Measurements from ENCODE around the gene MCFD2. TPM values are rescaled to one million over a fixed set of nuclear protein-coding genes. Genes with fewer than 3 reads are reported as not detected.

MCFD2 gene
- total RNA-seq, 1 experiment from 2014 or later = 84.9 TPM

- in situ Hi-C loops (cut with HindIII; ENCODE audit: low pct_unique_long_range_greater_than_20kb, low sequenced_read_pairs) (no loop called here), intact Hi-C loops (cut with micrococcal nuclease; ENCODE audit: unreplicated experiment) (loop anchor here (2.0 kb wide), 1 partner anchor 405 kb away; no protein-coding TSS in a partner anchor)
- Histone ChIP-seq H3K27me3 (ENCODE audit: control insufficient read depth, insufficient read depth, low read length) (no peaks in the 10 kb centered on the region), H3K4me1 (ENCODE audit: control insufficient read depth, insufficient read depth, low read length) (peaks cover 22% of the 10 kb centered on the region), H3K36me3 (ENCODE audit: control insufficient read depth, insufficient read depth, low read length) (peaks cover 5% of the 10 kb centered on the region; the same call in 1 of the 2 replicates), H3K4me3 (ENCODE audit: low read depth in 2 of 2, low read length in 2 of 2) (no peak overlapping the region), H3K9me3 (ENCODE audit: control insufficient read depth, insufficient read depth, low read depth, low read length) (no peaks in the 10 kb centered on the region), H3K27ac (ENCODE audit: low read length) (no peak overlapping the region)
- BruUV-seq (replicated peaks) = no TSS peak
- no peak for ATAC-seq
- DNase-seq (ENCODE audit: low read depth, low spot score) = no peak
- ChIA-PET CTCF (no interaction called here), POLR2A (no interaction called here)
- TF ChIP-seq SIN3A (IDR thresholded peaks at IDR 0.05; ENCODE audit: borderline replicate concordance, insufficient read depth, low read depth, low read length) (no peak), POLR2AphosphoS5 (IDR thresholded peaks at IDR 0.05; ENCODE audit: low read depth, low read length) (no peak), CTCF (IDR thresholded peaks at IDR 0.05) (no peak), TCF7L2 (IDR thresholded peaks at IDR 0.05; ENCODE audit: low read depth, low read length) (no peak)
- TF ChIP-seq, protein P1, sequence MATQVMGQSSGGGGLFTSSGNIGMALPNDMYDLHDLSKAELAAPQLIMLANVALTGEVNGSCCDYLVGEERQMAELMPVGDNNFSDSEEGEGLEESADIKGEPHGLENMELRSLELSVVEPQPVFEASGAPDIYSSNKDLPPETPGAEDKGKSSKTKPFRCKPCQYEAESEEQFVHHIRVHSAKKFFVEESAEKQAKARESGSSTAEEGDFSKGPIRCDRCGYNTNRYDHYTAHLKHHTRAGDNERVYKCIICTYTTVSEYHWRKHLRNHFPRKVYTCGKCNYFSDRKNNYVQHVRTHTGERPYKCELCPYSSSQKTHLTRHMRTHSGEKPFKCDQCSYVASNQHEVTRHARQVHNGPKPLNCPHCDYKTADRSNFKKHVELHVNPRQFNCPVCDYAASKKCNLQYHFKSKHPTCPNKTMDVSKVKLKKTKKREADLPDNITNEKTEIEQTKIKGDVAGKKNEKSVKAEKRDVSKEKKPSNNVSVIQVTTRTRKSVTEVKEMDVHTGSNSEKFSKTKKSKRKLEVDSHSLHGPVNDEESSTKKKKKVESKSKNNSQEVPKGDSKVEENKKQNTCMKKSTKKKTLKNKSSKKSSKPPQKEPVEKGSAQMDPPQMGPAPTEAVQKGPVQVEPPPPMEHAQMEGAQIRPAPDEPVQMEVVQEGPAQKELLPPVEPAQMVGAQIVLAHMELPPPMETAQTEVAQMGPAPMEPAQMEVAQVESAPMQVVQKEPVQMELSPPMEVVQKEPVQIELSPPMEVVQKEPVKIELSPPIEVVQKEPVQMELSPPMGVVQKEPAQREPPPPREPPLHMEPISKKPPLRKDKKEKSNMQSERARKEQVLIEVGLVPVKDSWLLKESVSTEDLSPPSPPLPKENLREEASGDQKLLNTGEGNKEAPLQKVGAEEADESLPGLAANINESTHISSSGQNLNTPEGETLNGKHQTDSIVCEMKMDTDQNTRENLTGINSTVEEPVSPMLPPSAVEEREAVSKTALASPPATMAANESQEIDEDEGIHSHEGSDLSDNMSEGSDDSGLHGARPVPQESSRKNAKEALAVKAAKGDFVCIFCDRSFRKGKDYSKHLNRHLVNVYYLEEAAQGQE (IDR thresholded peaks at IDR 0.05; ENCODE audit: insufficient read depth in 1 of 2, low read depth in 2 of 2, low read length in 1 of 2) = no peak
Observed at GRCh38 chr2:46917628-46918027, 2.0 kb upstream of the MCFD2 start.

GRCh38 chr2:46915811-46916630 is 415 bp upstream of the MCFD2 start:
- intact Hi-C loops (cut with micrococcal nuclease; ENCODE audit: unreplicated experiment) = no loop called here

More at GRCh38 chr2:46915811-46916630, 415 bp upstream of the MCFD2 start:
- peak; percentile 81 for DNase-seq (ENCODE audit: low read depth, low spot score)
- Histone ChIP-seq H3K4me1 (ENCODE audit: control insufficient read depth, insufficient read depth, low read length) (peaks cover 22% of the 10 kb centered on the region), H3K9me3 (ENCODE audit: control insufficient read depth, insufficient read depth, low read depth, low read length) (no peaks in the 10 kb centered on the region), H3K27me3 (ENCODE audit: control insufficient read depth, insufficient read depth, low read length) (no peaks in the 10 kb centered on the region), H3K36me3 (ENCODE audit: control insufficient read depth, insufficient read depth, low read length) (peaks cover 5% of the 10 kb centered on the region; the same call in 1 of the 2 replicates), H3K27ac (ENCODE audit: low read length) (peak overlapping the region; percentile 90), H3K4me3 (ENCODE audit: low read depth in 2 of 2, low read length in 2 of 2) (peak overlapping the region; percentile 74 to 77)
- POLR2A ChIA-PET = interaction anchor here (0.6 to 1.2 kb wide), 6 partner anchors 19 to 254 kb away, joined by 3 to 22 read pairs (median 9); no protein-coding TSS in a partner anchor
- peak; percentile 97 for ATAC-seq
- in situ Hi-C loops (cut with HindIII; ENCODE audit: low pct_unique_long_range_greater_than_20kb, low sequenced_read_pairs) = no loop called here
- BruUV-seq (replicated peaks) = TSS peak; percentile 86
- CTCF ChIA-PET = interaction anchor here (0.6 to 1.4 kb wide), 2 partner anchors 407 to 429 kb away, joined by 3 read pairs; no protein-coding TSS in a partner anchor
- TF ChIP-seq, protein P1 (IDR thresholded peaks at IDR 0.05; ENCODE audit: insufficient read depth in 1 of 2, low read depth in 2 of 2, low read length in 1 of 2) = 0 out of 4 replicates have a peak, but pooled peaks of 1 of the 2 experiments have one; percentile 6
- TF ChIP-seq SIN3A (IDR thresholded peaks at IDR 0.05; ENCODE audit: borderline replicate concordance, insufficient read depth, low read depth, low read length) (peak; percentile 78; the same call in 1 of the 2 replicates), TCF7L2 (IDR thresholded peaks at IDR 0.05; ENCODE audit: low read depth, low read length) (peak; percentile 38; the same call in 1 of the 2 replicates), CTCF (IDR thresholded peaks at IDR 0.05) (no peak), POLR2AphosphoS5 (IDR thresholded peaks at IDR 0.05; ENCODE audit: low read depth, low read length) (peak; percentile 91)
